Bone marrow (tissue), 2 donors: ENCODE data around the gene MOB3B.
A peak's percentile ranks its signal among the peaks of the same experiment; 100 is the strongest.

Experiments
- DNase-seq, 2 donors: peaks; one replicate each; lab custom pipeline; 2025; lab: John Stamatoyannopoulos, UW

MOB3B gene

GRCh38 chr9:27529316-27530278 lies at the start of gene MOB3B:
Gene MOB3B, minus strand, starts transcription at chr9:27529814. Its CDS starts 74,264 bp downstream, at chr9:27455550.
- DNase-seq = peak; percentile 47 to 62

- DNase-seq = peak; percentile 97 to 98
Observed at GRCh38 chr9:27573634-27574590, 44.3 kb upstream of the MOB3B start.

- DNase-seq = peak in 1 of 2 donors; percentile 97
Observed at GRCh38 chr9:27572918-27573633, 43.5 kb upstream of the MOB3B start, which contains the start of gene C9orf72. Gene C9orf72, minus strand, starts transcription at chr9:27573481. Its CDS starts 6,361 bp downstream, at chr9:27567120.

- DNase-seq = peak in 1 of 2 donors; percentile 70
Observed at GRCh38 chr9:27572566-27572917, 42.9 kb upstream of the MOB3B start.

- DNase-seq = no peak
Observed at GRCh38 chr9:27572061-27572460, 42.4 kb upstream of the MOB3B start.

- DNase-seq = no peak
Observed at GRCh38 chr9:27571011-27571410, 41.4 kb upstream of the MOB3B start.

- DNase-seq = no peak
Observed at GRCh38 chr9:27569406-27569805, 39.8 kb upstream of the MOB3B start.

- no peak for DNase-seq
Observed at GRCh38 chr9:27566118-27566517, 36.5 kb upstream of the MOB3B start.

- DNase-seq = peak in 1 of 2 donors; percentile 13
Observed at GRCh38 chr9:27565696-27566095, 36.1 kb upstream of the MOB3B start.

GRCh38 chr9:27564670-27565069 lies 35.1 kb upstream of the MOB3B start:
- DNase-seq = no peak

GRCh38 chr9:27563738-27564430 lies 34.3 kb upstream of the MOB3B start:
- no peak for DNase-seq

GRCh38 chr9:27561685-27562084 lies 32.1 kb upstream of the MOB3B start:
- peak in 1 of 2 donors; percentile 4 for DNase-seq

GRCh38 chr9:27560457-27560856 lies 30.8 kb upstream of the MOB3B start:
- no peak for DNase-seq

GRCh38 chr9:27558307-27558706 lies 28.7 kb upstream of the MOB3B start:
- DNase-seq = no peak

- DNase-seq = no peak
Observed at GRCh38 chr9:27556470-27556869, 26.9 kb upstream of the MOB3B start.

- no peak for DNase-seq
Observed at GRCh38 chr9:27554712-27555111, 25.1 kb upstream of the MOB3B start.

- no peak for DNase-seq
Observed at GRCh38 chr9:27549196-27549755, 19.7 kb upstream of the MOB3B start.

- peak in 1 of 2 donors; percentile 20 for DNase-seq
Observed at GRCh38 chr9:27548055-27548741, 18.6 kb upstream of the MOB3B start.

GRCh38 chr9:27545471-27545870 lies 15.9 kb upstream of the MOB3B start:
- no peak for DNase-seq

- no peak for DNase-seq
Observed at GRCh38 chr9:27542508-27542907, 12.9 kb upstream of the MOB3B start.
